Measurements from ENCODE around the gene CSNK1A1.
"Not testable (repeated sequence)": the region's sequence is repeated elsewhere in the genome, so short reads cannot be mapped to it uniquely, and the experiment has no call there.

Gene CSNK1A1

GRCh38 chr5:149572170-149572569 lies 20.9 kb upstream of the CSNK1A1 start:
- no peak for DNase-seq

DNA sequence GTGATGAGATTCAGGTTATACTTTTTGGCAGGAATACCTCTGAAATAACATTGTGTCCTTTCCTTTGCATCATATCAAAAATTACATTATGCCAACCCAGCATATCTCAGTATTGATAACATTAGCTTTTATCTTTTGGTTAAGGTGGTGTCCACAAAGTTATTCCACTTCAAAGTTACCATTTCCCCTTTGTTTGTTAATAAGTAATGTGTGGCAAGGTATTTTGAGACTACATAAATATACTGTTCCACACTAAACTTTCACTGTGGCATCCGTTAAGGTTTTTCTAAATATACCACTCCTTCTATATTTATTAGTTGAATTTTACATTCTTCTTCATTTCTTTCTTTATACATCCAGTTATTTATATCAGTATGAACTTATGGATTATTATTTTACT lies 16.0 kb upstream of the CSNK1A1 start:
- DNase-seq, result no peak

- not testable (repeated sequence) for DNase-seq
These were observed 13.4 kb upstream of the CSNK1A1 start for GRCh38 chr5:149564542-149565140.

DNA sequence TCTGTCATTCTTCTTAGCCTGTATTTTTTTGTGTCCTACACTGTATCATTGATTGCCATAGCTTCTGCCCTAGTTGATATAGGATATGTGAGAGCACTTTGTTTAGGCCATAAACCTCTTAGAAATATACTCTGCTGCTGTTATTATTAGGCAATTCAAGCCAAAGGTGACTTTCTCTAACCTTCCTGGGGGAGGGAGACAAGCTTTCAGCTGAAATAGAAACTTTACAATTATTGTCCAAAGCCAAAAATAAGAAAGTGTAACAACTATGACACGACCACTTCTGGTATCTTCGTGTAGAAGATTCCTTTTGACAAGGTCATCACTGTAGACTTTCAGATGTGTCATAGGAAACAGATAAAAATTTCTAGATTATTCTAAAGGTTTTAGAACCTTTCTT lies 12.2 kb upstream of the CSNK1A1 start:
- DNase-seq, result no peak

DNA sequence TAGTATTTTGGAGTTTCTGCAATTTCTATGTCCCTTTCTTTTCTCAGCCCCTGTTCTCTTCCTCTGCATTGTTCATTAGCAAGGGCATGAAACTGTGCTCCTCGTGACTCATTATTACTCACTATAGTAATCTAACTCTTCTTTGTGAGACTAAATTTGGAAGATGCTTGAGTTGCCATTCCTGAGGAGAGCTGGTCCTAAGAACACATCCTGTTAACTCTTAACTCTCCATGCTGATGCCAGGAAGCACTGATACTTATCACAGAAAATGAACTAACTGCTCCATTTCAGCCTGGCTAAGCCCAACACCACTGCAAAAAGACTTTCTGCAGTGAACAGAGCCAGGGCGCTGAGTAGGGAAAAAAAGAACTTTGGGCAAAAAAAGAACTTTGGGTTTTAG lies 10.6 kb upstream of the CSNK1A1 start:
- DNase-seq, result no peak

GRCh38 chr5:149559706-149560105 lies 8.5 kb upstream of the CSNK1A1 start:
- no peak for DNase-seq

GRCh38 chr5:149552553-149553160 lies 1.4 kb upstream of the CSNK1A1 start:
- DNase-seq, result no peak

DNA sequence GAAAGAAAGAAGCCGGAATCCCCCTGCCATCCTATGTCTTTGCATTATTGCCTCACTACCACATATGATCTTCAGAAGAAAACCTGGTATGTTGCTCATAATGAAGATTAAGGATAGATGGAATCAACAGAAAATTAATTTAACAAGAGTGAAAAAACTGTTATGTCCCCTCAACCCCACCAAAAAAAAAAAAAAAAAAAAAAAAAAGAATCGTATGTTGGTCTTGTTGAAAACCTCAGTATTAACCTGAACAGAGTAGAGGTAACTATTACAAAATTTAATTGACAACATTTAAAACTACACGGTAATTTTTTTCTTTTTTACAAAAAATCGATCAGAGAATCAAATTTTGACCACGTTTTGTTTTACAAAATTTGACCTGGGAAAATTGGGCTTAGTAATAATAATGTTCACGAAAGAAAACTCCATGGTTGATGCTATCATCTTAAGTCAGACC lies 827 bp upstream of the CSNK1A1 start:
- DNase-seq, result no peak

DNA sequence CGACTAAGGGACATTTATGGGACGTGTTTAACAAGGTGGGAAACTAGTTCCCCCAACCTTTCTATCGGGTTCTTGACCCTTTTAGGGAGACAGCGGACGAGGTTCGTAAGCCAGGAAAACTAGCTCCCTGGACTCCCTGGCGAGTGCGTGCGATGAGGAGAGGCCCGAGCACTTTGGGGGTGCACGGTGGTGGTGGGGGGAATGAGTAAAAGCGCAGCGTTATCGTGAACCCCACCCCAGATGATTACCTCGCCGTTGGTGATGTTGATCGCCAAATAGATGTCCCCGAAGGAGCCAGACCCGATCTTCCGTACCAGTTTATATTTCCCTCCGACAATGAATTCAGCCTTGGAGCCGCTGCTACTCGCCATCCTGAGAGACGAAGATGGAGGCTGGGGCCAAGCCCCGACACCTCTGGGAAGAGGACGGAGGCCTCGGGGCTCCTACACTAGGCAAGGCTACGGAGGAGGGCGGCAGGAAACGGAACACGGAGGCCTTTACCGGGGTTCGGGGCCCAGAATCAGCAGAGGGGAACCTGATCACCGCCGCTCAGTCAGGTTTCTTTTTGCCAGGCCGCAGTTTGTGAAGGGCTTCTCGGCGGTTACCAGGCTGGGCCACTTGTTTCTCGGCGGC lies 529 bp downstream of the CSNK1A1 start:
- peak in 1 of 4 experiments; percentile 53 for DNase-seq

- no peak for DNase-seq
These were observed 1.0 kb downstream of the CSNK1A1 start for GRCh38 chr5:149550268-149550583.

- DNase-seq, result peak in 1 of 4 experiments; percentile 18
These were observed 1.6 kb downstream of the CSNK1A1 start for GRCh38 chr5:149549461-149550267.

- no peak for DNase-seq
These were observed 4.3 kb downstream of the CSNK1A1 start for GRCh38 chr5:149546974-149547373.

DNA sequence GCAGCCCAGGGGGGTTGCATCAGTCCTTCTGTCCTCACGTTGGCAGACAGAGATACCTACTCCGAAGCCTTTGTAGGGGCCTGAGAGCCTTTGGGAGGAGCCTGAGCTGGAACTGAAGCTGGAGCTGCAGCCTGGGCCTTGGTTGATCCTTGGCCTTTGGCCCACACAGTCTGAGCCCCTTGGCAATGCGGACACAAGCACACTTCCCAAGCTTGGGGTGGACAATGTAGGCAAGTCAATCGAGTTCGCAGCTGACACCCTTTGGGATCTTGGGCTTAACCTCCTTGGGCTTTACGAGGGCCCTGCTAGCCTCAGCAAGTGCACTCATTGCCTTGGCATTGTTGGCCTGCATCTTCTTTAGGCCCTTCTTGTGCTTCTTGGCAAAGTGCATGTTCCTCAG lies 5.9 kb downstream of the CSNK1A1 start:
- no peak for DNase-seq

DNA sequence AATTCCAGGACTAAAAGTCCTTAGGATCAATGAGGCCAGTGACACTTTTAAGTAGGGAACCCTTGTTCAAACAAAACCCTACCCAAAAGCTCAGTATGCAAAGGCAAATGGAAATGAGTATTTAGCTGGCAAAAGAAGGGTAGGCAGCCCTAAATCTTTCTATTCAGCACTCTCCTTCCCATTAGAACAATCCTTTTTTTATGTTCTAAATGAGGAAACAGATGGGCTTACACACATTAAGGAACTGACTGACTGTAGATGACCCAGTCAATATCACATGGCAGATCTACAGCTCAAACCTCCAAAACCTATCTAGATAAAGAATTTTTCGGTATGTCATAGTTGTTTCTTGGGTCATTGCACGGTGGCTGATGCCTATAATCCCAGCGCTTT lies 7.2 kb downstream of the CSNK1A1 start:
- no peak for DNase-seq

DNA sequence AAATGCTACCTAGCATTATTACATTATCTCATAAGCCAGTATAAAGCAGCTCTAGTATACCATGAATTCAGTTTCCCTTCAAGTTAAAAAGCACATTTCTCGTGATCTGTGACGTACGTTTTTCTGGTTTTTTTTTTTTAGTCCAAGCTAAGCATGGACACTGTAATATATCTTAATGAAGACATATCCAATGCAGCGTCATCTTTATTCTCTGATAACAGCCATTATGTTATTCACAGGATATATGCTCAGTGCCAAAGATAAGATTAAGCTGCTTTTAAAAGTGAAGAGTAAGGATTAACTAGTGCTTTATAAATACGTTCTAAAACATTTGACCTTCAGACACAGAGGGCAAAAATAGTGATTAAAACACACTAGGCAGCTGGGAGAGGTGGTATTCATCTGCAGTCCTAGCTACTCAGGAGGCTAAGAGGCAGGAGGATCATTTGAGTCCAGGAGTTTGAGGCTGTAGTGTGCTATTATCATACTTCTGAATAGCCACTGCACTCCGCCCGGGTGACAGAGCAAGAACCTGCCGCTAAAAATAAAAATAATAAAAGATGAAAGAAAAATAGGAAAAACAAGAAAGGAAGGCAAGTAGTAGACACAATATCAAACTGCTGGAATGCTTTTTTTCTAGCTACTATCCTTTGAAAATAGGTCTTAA lies 7.7 kb downstream of the CSNK1A1 start:
- no peak for DNase-seq

GRCh38 chr5:149541893-149542292 lies 9.3 kb downstream of the CSNK1A1 start:
- no peak for DNase-seq

DNA sequence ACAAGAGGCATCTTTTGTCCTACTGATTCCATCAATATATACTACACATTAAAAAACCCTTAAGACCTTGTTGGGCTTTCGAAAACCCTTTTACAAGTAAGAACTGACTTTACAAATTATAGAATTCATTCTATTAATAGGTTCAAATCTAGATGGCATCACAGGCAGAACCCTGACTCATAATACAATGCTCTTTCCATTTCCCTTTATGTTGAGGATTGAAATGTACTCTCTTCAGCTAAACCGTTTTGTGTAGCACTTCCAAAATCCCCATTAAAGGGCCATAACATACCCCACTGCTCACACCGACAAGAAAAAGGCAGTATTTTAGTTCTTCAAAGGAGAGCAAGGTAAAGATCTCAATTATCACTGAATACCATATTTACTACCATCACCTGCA lies 11.2 kb downstream of the CSNK1A1 start:
- no peak for DNase-seq

DNA sequence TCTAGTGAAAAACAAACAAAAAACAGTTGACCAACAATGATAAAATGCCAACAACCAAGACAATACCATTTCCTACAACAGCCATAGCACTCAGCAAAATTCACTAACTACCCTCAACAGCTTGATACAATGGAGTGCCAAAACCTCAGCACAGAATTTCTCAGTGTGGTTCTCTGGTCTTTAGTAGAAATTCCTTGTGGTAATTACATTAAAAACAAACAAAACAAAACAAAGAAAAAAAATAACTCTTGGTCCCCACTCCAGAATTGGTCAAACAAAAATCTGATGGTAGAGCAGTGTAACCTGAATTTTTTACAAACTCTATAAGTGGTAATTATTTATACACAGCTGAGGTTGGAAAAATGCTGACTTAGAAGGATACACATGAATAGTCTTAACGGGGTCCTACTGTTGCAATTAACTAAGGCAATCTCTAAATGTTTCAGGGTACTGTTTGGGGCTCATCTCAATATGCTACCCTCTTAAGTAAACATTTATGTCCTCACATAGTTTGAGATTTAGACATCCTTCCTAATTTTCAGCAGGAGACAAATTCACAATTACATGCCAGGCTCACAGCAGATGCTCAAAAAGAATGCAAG lies 13.8 kb downstream of the CSNK1A1 start:
- DNase-seq, result no peak

GRCh38 chr5:149535787-149536186 lies 15.5 kb downstream of the CSNK1A1 start:
- DNase-seq, result not testable (repeated sequence)

DNA sequence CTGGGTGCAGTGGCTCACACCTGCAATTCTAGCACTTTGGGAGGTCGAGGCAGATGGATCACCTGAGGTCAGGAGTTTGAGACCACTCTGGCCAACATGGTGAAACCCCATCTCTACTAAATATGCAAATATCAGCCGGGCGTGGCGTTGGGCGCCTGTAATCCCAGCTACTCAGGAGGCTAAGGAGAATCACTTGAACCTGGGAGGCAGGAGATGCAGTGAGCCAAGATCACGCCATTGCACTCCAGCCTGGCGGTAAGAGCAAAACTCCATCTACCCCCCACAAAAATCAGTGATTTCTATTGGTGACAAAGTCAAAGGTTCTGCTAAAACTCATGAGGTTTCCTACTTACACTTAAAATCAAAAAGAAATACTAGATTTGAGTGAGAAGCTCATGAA lies 18.8 kb downstream of the CSNK1A1 start:
- no peak for DNase-seq

DNA sequence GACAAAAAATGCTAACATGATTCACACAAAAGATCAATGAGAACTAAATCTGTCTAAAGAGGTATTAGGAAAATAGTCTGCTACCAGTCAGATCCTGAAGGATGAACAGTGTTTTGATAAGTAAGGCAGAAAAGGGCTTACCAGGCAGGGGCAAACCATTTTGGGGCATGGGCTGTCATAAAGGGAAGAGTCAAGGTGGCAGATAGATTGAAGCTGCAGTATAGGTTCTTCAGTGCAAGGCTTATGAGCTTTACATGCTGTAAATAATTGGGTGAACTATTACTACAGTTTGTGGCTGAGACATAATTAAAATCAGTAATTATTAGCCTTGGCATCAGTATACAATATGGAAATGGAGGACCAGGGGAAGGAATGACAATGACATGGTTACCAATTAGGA lies 21.8 kb downstream of the CSNK1A1 start:
- no peak for DNase-seq

- no peak for DNase-seq
These were observed 22.8 kb downstream of the CSNK1A1 start for GRCh38 chr5:149528281-149529060.

Measured in activated naive CD4-positive, alpha-beta T cell (primary cell).